Measurements from ENCODE around the gene CHD2.
"Not testable (repeated sequence)": the region's sequence is repeated elsewhere in the genome, so short reads cannot be mapped to it uniquely, and the experiment has no call there.

CHD2 gene

GRCh38 chr15:92899948-92900730, at the start of gene CHD2:
Gene CHD2 (plus strand): TSS chr15:92900324. CDS start chr15:92901238, 914 bp downstream.
- H3K4me3 ChIP-seq (ENCODE audit: low read length) = peak within 1 kb of the TSS; percentile 87
- DNase-seq (ENCODE audit: low read depth) = peak; percentile 91
- no peak for TF ChIP-seq CTCF (IDR thresholded peaks at IDR 0.05; ENCODE audit: insufficient read depth, low read depth, low read length, missing control alignments)

- no peak overlapping the region for H3K4me3 ChIP-seq (ENCODE audit: low read length)
- no peak for TF ChIP-seq CTCF (IDR thresholded peaks at IDR 0.05; ENCODE audit: insufficient read depth, low read depth, low read length, missing control alignments)
- DNase-seq (ENCODE audit: low read depth) = no peak
These were observed 46.9 kb upstream of the CHD2 start for GRCh38 chr15:92853222-92853621.

GRCh38 chr15:92861742-92862141, 38.4 kb upstream of the CHD2 start:
- TF ChIP-seq CTCF (IDR thresholded peaks at IDR 0.05; ENCODE audit: insufficient read depth, low read depth, low read length, missing control alignments) = no peak
- DNase-seq (ENCODE audit: low read depth) = no peak
- no peak overlapping the region for H3K4me3 ChIP-seq (ENCODE audit: low read length)

- no peak for TF ChIP-seq CTCF (IDR thresholded peaks at IDR 0.05; ENCODE audit: insufficient read depth, low read depth, low read length, missing control alignments)
- DNase-seq (ENCODE audit: low read depth) = no peak
- no peak overlapping the region for H3K4me3 ChIP-seq (ENCODE audit: low read length)
These were observed 35.9 kb upstream of the CHD2 start for GRCh38 chr15:92864127-92864814.

GRCh38 chr15:92869263-92869940, 30.7 kb upstream of the CHD2 start:
- no peak for TF ChIP-seq CTCF (IDR thresholded peaks at IDR 0.05; ENCODE audit: insufficient read depth, low read depth, low read length, missing control alignments)
- H3K4me3 ChIP-seq (ENCODE audit: low read length) = no peak overlapping the region
- DNase-seq (ENCODE audit: low read depth) = peak; percentile 79

DNA sequence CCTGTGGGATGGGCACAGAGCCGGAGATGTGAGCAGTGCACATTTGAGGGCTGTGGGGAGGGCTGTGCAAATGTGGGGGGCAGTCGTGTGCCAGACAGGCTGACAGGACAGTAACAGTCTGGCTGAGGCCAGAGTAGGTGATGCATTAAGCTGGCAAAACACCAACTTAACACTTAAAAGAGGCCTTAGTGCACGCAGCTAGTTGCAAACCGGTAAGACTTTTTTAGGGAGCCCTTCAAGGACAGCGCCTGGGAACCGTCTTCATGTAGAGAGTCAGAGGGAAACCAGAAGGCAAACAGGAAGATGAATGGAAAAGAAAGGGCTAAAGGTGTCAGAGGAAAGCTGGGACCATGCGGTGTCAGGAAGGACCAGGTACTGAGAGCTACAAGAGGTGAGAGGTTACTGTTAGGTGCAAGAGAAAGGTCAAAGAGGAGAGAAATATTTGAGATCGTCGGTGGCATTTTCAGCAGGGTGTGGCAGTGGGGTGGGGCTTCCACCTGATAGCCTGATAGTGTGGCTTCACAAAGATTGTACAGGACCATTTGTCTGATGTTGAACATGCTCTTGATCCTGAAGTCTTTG, 30.0 kb upstream of the CHD2 start:
- no peak for TF ChIP-seq CTCF (IDR thresholded peaks at IDR 0.05; ENCODE audit: insufficient read depth, low read depth, low read length, missing control alignments)
- DNase-seq (ENCODE audit: low read depth) = no peak
- H3K4me3 ChIP-seq (ENCODE audit: low read length) = no peak overlapping the region

DNA sequence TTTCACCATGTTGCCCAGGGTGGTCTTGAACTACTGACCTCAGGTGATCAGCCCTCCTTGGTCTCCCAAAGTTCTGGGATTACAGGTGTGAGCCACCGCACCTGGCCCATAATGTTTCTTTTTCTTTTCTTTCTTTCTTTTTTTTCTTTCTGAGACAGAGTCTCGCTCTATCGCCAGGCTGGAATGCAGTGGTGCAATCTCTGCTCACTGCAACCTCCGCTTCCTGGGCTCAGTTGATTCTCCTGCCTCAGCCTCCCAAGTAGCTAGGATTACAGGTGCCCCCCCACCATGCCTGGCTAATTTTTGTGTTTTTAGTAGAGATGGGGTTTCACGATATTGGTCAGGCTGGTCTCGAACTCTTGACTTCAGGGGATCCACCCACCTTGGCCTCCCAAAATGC, 27.2 kb upstream of the CHD2 start:
- DNase-seq (ENCODE audit: low read depth); H3K4me3 ChIP-seq (ENCODE audit: low read length): not testable (repeated sequence)

Data from epithelial cell of esophagus (primary cell).